HCT116 (cell line): ENCODE results near the gene ADGRG7. TPM values are rescaled to one million over a fixed set of nuclear protein-coding genes. Genes with fewer than 3 reads are reported as not detected.

Experiments
- ATAC-seq: fragments of 200-7000 bp; cut with Tn5 transposase; 2 replicates; pipeline ENCODE4 v1.9.1; 2020; ENCODE audit warnings: mild to moderate bottlenecking, moderate library complexity
- BruUV-seq: library from RNA; stranded (reverse); fragments of 400-500 nt; replicated peaks from 2 replicates; lab custom pipeline; 2021; lab: Mats Ljungman, UMichigan
- CTCF ChIA-PET: fragments of 300-600 bp; sonication (Branson Sonifier 250); formaldehyde crosslinking; loops from one replicate; lab custom pipeline; 2021; ENCODE audit warnings: antibody characterized with exemption; lab: Charles Lee
- POLR2A ChIA-PET: fragments of 300-600, 350-600 bp; sonication (Branson Sonifier 250); formaldehyde crosslinking; loops from one replicate; lab custom pipeline; 2021; ENCODE audit warnings: antibody characterized with exemption; lab: Charles Lee
- RAD21 ChIA-PET, 2 experiments: fragments of 300-600 bp; sonication (Branson Sonifier 250); formaldehyde crosslinking; loops; one replicate each; lab custom pipeline; 2023; ENCODE audit warnings: low total read pairs in 2 of 2; ENCODE audit not compliant: uncharacterized antibody in 2 of 2, unreplicated experiment in 2 of 2, low non-redundant PET in 1 of 2; lab: Charles Lee
- DNase-seq: peaks from one replicate; pipeline ENCODE4 v3.0.0-alpha.2; 2010; ENCODE audit warnings: low read depth, low spot score
- H2AFZ ChIP-seq: fragments of 200-600 bp; shearing (Covaris generic), sonication (generic); 2 replicates; pipeline ENCODE4 v1.6.1; 2017; ENCODE audit warnings: low read depth, mixed run types, mixed read lengths, antibody characterized with exemption, low read length; ENCODE audit not compliant: poor library complexity, severe bottlenecking
- H3K27ac ChIP-seq: 2 replicates; pipeline ENCODE4 v1.5.1; 2012; ENCODE audit warnings: low read depth, low read length
- H3K27me3 ChIP-seq: fragments of 200-600 bp; sonication (generic); 2 replicates; pipeline ENCODE4 v1.6.1; 2016; ENCODE audit warnings: mixed run types, low read length, mixed read lengths; ENCODE audit not compliant: insufficient read depth
- H3K36me3 ChIP-seq, 2 experiments: fragments of 200-500 bp in 1 of 2; fragments of 200-600 bp in 1 of 2; sonication (Bioruptor generic) in 1 of 2; sonication (generic) in 1 of 2; 2 replicates each; pipeline versions ENCODE4 v1.5.1 to v1.6.1; 2014 to 2016; ENCODE audit warnings: low read length in 2 of 2, inconsistent platforms in 1 of 2, mixed read lengths in 1 of 2, mixed run types in 1 of 2; ENCODE audit not compliant: insufficient read depth in 2 of 2, control insufficient read depth in 1 of 2
- H3K4me1 ChIP-seq, 2 experiments: fragments of 200-600 bp in 1 of 2; sonication (generic) in 1 of 2; 2 replicates each; pipeline versions ENCODE4 v1.5.1 to v1.6.1; 2012 to 2017; ENCODE audit warnings: low read length in 2 of 2, inconsistent platforms in 1 of 2, mild to moderate bottlenecking in 1 of 2, mixed read lengths in 1 of 2, mixed run types in 1 of 2, moderate library complexity in 1 of 2; ENCODE audit not compliant: insufficient read depth in 2 of 2, control insufficient read depth in 1 of 2
- H3K4me2 ChIP-seq: fragments of 200-600 bp; sonication (generic); 2 replicates; pipeline ENCODE4 v1.6.1; 2017; ENCODE audit warnings: mixed run types, low read length, mixed read lengths
- H3K4me3 ChIP-seq, 2 experiments: fragments of 200-600 bp in 1 of 2; sonication (generic) in 1 of 2; replicated peaks in 1 of 2; 2 replicates each; pipeline ENCODE4 v1.5.1; 2011 to 2016; ENCODE audit warnings: low read length in 2 of 2, control low read depth in 1 of 2, low read depth in 1 of 2, mild to moderate bottlenecking in 1 of 2, mixed read lengths in 1 of 2, mixed run types in 1 of 2
- H3K79me2 ChIP-seq: fragments of 200-600 bp; sonication (generic); 2 replicates; pipeline ENCODE4 v1.6.1; 2017; ENCODE audit warnings: mild to moderate bottlenecking, mixed run types, low read length, moderate library complexity, mixed read lengths; ENCODE audit not compliant: insufficient read depth
- H3K9ac ChIP-seq: fragments of 200-600 bp; sonication (generic); 2 replicates; pipeline ENCODE4 v1.6.1; 2016; ENCODE audit warnings: low read length, mixed read lengths
- H3K9me2 ChIP-seq: fragments of 200-600 bp; sonication (generic), shearing (Covaris generic); 2 replicates; pipeline ENCODE4 v1.6.1; 2017; ENCODE audit warnings: mixed run types, mild to moderate bottlenecking, moderate library complexity; ENCODE audit not compliant: insufficient read depth
- H3K9me3 ChIP-seq, 2 experiments: fragments of 200-500 bp in 1 of 2; fragments of 200-600 bp in 1 of 2; sonication (Bioruptor generic) in 1 of 2; sonication (generic) in 1 of 2; 2 replicates each; pipeline ENCODE4 v1.6.1; 2014 to 2017; ENCODE audit warnings: low read length in 2 of 2, mixed read lengths in 2 of 2, inconsistent platforms in 1 of 2, low read depth in 1 of 2, mild to moderate bottlenecking in 1 of 2, mixed run types in 1 of 2, moderate library complexity in 1 of 2; ENCODE audit not compliant: control insufficient read depth in 1 of 2, insufficient read depth in 1 of 2
- H4K20me1 ChIP-seq: fragments of 200-600 bp; sonication (generic), shearing (Covaris generic); 2 replicates; pipeline ENCODE4 v1.6.1; 2017; ENCODE audit warnings: mixed run types, mild to moderate bottlenecking, moderate library complexity; ENCODE audit not compliant: insufficient read depth
- CEBPB ChIP-seq: IDR thresholded peaks from 2 replicates; pipeline ENCODE4 v1.6.1; 2012; ENCODE audit warnings: low read depth
- FOSL1 ChIP-seq: IDR thresholded peaks from 2 replicates; pipeline ENCODE4 v1.6.1; 2012; ENCODE audit warnings: low read depth
- RAD21 ChIP-seq: IDR thresholded peaks from 2 replicates; pipeline ENCODE4 v1.6.1; 2012; ENCODE audit warnings: low read depth, mild to moderate bottlenecking
- SRF ChIP-seq: IDR thresholded peaks from 2 replicates; pipeline ENCODE4 v1.6.1; 2012; ENCODE audit warnings: low read depth
- ZNF274 ChIP-seq: fragments of 200-500 bp; sonication (Bioruptor generic); IDR thresholded peaks from 2 replicates; pipeline ENCODE4 v1.6.1; 2014; ENCODE audit warnings: mild to moderate bottlenecking, low read depth, low read length, inconsistent platforms
- intact Hi-C: fragments of 100-400 bp; cut with micrococcal nuclease; formaldehyde crosslinking; loops from 2 replicates; pipeline ENCODE4 v1.10.0; 2022
- total RNA-seq: library from RNA; stranded (reverse); gene quantifications from one replicate; pipeline ENCODE4 v1.2.1, GENCODE V29; 2021; ENCODE audit not compliant: unreplicated experiment
- TF ChIP-seq, protein P1 (sequence below): IDR thresholded peaks from 2 replicates; pipeline ENCODE4 v1.6.1; 2012; ENCODE audit warnings: low read depth

The ADGRG7 gene
- total RNA-seq, 1 experiment from 2014 or later: not detected

GRCh38 chr3:100570811-100571210, 38.6 kb upstream of the ADGRG7 start:
- DNase-seq (no peak), ATAC-seq (no peak)
- intact Hi-C loops: no loop called here
- no peaks in the 10 kb centered on the region for H3K27me3 ChIP-seq
- no peak overlapping the region for H2AFZ ChIP-seq
- no peak overlapping the region for H3K27ac ChIP-seq
- no peaks in the 10 kb centered on the region for H3K4me1 ChIP-seq
- TF ChIP-seq ZNF274: no peak
- no TSS peak for BruUV-seq
- H3K9me3 ChIP-seq: no peaks in the 10 kb centered on the region
- H3K4me2 ChIP-seq: no peak overlapping the region
- H3K4me3 ChIP-seq: no peak overlapping the region
- H3K9ac ChIP-seq: no peak overlapping the region
- H3K79me2 ChIP-seq: no peaks in the 10 kb centered on the region
- RAD21 ChIA-PET: no interaction called here
- CTCF ChIA-PET: no interaction called here
- no peaks in the 10 kb centered on the region for H3K9me2 ChIP-seq
- H3K36me3 ChIP-seq: no peaks in the 10 kb centered on the region
- no peaks in the 10 kb centered on the region for H4K20me1 ChIP-seq
- POLR2A ChIA-PET: no interaction called here

DNA sequence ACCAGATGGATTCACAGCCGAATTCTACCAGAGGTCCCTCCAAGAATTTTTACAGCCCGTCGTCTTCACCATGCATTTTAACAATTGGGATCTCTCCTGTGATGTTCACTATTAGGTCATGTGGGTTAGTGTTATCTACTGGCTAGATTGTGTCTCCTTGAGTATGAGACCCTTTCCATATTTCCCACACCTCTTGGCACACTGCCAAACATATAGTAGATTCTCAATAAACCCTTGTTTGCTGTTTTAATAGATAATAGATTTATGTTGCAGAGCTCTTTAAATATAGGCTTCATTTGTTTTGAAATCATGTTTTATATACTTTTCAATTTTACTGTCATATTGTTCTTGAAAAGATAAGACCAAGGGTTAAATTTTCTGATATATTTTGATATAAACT, 34.9 kb upstream of the ADGRG7 start:
- BruUV-seq: no TSS peak
- ChIA-PET POLR2A (no interaction called here), CTCF (no interaction called here), RAD21 (no interaction called here)
- Histone ChIP-seq H4K20me1 (no peaks in the 10 kb centered on the region), H3K79me2 (no peaks in the 10 kb centered on the region), H3K4me2 (no peak overlapping the region), H3K27me3 (no peaks in the 10 kb centered on the region), H2AFZ (no peak overlapping the region), H3K4me3 (no peak overlapping the region), H3K4me1 (no peaks in the 10 kb centered on the region), H3K9me3 (no peaks in the 10 kb centered on the region), H3K9ac (no peak overlapping the region), H3K9me2 (no peaks in the 10 kb centered on the region), H3K36me3 (no peaks in the 10 kb centered on the region), H3K27ac (no peak overlapping the region)
- no peak for TF ChIP-seq FOSL1
- ATAC-seq (no peak), DNase-seq (no peak)
- intact Hi-C loops: no loop called here

DNA sequence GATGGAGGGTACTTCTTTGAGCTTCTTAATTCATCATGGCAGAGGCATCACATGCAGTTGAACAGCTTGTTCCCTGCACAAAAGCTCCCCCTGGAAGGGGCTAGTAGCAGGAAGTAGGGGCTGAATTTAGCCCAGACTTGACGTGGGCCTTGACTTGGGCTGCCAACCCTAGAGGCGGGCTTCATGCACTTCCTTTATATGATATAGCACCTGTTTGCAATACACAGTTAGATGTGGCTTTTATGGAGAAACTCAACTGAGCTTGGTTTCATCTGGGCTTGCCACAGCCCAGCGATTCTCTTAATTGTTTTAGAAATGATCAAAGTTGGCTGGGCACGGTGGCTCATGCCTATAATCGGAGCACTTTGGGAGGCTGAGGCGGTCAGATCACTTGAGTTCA, 33.7 kb upstream of the ADGRG7 start:
- BruUV-seq: no TSS peak
- H3K4me2 ChIP-seq: no peak overlapping the region
- H4K20me1 ChIP-seq: no peaks in the 10 kb centered on the region
- TF ChIP-seq SRF: no peak
- no peak for TF ChIP-seq RAD21
- TF ChIP-seq, protein P1, sequence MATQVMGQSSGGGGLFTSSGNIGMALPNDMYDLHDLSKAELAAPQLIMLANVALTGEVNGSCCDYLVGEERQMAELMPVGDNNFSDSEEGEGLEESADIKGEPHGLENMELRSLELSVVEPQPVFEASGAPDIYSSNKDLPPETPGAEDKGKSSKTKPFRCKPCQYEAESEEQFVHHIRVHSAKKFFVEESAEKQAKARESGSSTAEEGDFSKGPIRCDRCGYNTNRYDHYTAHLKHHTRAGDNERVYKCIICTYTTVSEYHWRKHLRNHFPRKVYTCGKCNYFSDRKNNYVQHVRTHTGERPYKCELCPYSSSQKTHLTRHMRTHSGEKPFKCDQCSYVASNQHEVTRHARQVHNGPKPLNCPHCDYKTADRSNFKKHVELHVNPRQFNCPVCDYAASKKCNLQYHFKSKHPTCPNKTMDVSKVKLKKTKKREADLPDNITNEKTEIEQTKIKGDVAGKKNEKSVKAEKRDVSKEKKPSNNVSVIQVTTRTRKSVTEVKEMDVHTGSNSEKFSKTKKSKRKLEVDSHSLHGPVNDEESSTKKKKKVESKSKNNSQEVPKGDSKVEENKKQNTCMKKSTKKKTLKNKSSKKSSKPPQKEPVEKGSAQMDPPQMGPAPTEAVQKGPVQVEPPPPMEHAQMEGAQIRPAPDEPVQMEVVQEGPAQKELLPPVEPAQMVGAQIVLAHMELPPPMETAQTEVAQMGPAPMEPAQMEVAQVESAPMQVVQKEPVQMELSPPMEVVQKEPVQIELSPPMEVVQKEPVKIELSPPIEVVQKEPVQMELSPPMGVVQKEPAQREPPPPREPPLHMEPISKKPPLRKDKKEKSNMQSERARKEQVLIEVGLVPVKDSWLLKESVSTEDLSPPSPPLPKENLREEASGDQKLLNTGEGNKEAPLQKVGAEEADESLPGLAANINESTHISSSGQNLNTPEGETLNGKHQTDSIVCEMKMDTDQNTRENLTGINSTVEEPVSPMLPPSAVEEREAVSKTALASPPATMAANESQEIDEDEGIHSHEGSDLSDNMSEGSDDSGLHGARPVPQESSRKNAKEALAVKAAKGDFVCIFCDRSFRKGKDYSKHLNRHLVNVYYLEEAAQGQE: no peak
- no peak for TF ChIP-seq CEBPB
- no peaks in the 10 kb centered on the region for H3K27me3 ChIP-seq
- H3K9ac ChIP-seq: no peak overlapping the region
- intact Hi-C loops: no loop called here
- no peaks in the 10 kb centered on the region for H3K79me2 ChIP-seq
- no peak for ATAC-seq
- no peak for DNase-seq
- H3K9me2 ChIP-seq: no peaks in the 10 kb centered on the region
- H3K36me3 ChIP-seq: no peaks in the 10 kb centered on the region
- H3K4me1 ChIP-seq: no peaks in the 10 kb centered on the region
- ChIA-PET RAD21 (no interaction called here), CTCF (interaction anchor here (0.7 kb wide), 1 partner anchor 14 kb away, joined by 3 read pairs; no protein-coding TSS in a partner anchor), POLR2A (no interaction called here)
- H3K4me3 ChIP-seq: no peak overlapping the region
- H3K27ac ChIP-seq: no peak overlapping the region
- no peak overlapping the region for H2AFZ ChIP-seq
- H3K9me3 ChIP-seq: no peaks in the 10 kb centered on the region
